ENCODE data around the gene PRR15L. TPM values are rescaled to one million over a fixed set of nuclear protein-coding genes. Genes with fewer than 3 reads are reported as not detected.

PRR15L gene
- total and polyA plus RNA-seq, 2 of the 8 experiments (the other 6 are each of a cell fraction or from before 2014, with no cell fraction given): 0.26 to 1.1 TPM

DNA sequence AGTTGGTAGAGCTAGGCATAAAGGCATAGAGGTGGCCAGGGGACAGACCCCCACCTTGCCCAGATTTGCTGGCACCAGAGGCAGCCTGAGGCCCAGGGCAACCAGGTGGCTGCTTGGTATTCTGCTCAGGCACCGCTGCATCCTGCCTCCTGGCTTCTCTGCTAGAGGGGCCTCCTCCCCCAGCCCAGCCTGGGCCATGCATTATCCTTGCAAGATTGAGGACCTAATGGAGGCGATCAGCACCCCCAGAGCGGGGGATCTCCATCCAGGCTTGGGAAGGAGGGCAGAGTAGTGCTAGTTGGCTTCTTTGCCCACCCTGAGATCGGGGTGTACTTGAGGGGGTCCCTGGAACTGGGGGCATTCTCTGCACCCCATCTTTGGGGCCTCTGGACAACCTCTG, 37.0 kb upstream of the PRR15L start (continued):
- TF ChIP-seq RFX5 (IDR thresholded peaks at IDR 0.05; ENCODE audit: borderline replicate concordance, low read depth, low read length): no peak
- no peak for TF ChIP-seq TCF12 (IDR thresholded peaks at IDR 0.05; ENCODE audit: low read depth, low read length)
- no peak; the same call in 1 of the 2 replicates for TF ChIP-seq RBBP5 (IDR thresholded peaks at IDR 0.05; ENCODE audit: borderline replicate concordance, low read depth, low read length)
- no peak for TF ChIP-seq EP300 (IDR thresholded peaks at IDR 0.05; ENCODE audit: borderline replicate concordance in 1 of 2, low read depth in 2 of 2, low read length in 2 of 2)

Measured in H1 (cell line).